ENCODE measurements around the gene LTBP4.
"Not testable (repeated sequence)": the region's sequence is repeated elsewhere in the genome, so short reads cannot be mapped to it uniquely, and the experiment has no call there.

LTBP4 gene

DNA sequence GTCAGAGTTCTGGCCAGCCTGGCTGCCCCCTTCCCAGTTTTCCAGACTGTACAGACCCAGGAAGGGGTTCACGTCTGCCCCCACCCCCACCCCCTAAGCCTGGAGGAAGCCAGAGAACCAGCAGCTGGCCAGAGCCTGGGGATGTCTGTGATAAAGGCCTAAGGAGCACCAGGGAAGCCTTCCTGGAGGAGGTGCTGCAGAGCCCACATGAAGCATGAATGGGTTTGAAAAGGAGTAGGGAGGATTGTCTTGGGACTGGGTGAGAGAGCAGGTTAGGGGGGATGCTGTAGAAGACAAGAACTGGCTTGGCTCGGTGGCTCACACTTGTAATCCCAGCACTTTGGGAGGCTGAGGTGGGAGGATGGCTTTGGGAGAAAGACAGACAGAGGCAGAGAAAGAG, 18.7 kb upstream of the LTBP4 start:
- Mint-ChIP-seq H3K27ac (peak overlapping the region in 1 of 2 donors; percentile 39), H3K36me3 (ENCODE audit: insufficient read depth) (peaks cover 68% of the 10 kb centered on the region), H3K4me1 (ENCODE audit: low read depth in 2 of 2) (peaks cover 13 to 24% of the 10 kb centered on the region in 2 donors), H3K27me3 (no peaks in the 10 kb centered on the region), H3K9me3 (no peaks in the 10 kb centered on the region), H3K4me3 (no peak overlapping the region)
- no peak for DNase-seq
- ATAC-seq (replicated peaks) = no peak

DNA sequence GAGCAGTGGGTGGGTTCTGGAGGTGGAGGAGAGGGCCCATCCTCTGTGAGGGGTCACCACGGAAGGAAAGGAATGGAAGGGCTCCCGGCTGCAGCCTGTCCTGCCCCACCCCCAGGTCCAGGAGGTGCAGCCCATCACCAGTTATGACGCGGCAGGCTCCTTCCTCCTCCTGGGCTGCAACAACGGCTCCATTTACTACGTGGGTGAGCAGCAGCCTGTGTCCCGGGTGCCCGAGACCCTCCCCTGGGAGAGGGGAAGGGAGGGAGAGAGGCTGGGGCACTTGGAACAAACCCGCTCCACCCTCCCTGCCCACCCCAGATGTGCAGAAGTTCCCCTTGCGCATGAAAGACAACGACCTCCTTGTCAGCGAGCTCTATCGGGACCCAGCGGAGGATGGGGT, 17.9 kb upstream of the LTBP4 start:
- H3K27me3 Mint-ChIP-seq = no peaks in the 10 kb centered on the region
- H3K4me1 Mint-ChIP-seq (ENCODE audit: low read depth in 2 of 2) = peaks cover 7 to 22% of the 10 kb centered on the region in 2 donors
- no peaks in the 10 kb centered on the region for H3K9me3 Mint-ChIP-seq
- no peak for ATAC-seq (replicated peaks)
- H3K4me3 Mint-ChIP-seq = no peak overlapping the region
- peaks cover 63% of the 10 kb centered on the region for H3K36me3 Mint-ChIP-seq (ENCODE audit: insufficient read depth)
- DNase-seq = no peak
- no peak overlapping the region for H3K27ac Mint-ChIP-seq

DNA sequence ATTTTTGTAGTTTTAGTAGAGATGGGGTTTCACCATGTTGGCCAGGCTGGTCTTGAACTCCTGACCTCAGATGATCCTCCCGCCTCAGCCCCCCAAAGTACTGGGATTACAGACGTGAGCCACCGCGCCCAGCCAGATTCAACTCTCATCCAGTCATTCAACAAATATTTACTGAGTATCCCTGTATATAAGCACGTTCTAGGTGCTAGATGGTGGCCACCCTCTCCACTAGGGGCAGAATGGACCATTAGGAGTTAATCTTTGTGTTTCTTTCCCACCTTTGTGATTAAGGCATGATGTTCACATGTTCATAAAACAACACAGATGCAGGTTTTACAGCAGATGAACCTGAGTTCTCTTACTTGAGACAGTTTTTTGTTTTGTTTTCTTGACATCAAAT, 17.2 kb upstream of the LTBP4 start:
- Mint-ChIP-seq H3K27ac (no peak overlapping the region), H3K4me1 (ENCODE audit: low read depth in 2 of 2) (peaks cover 2 to 19% of the 10 kb centered on the region in 2 donors), H3K4me3 (no peak overlapping the region), H3K36me3 (ENCODE audit: insufficient read depth) (peaks cover 64% of the 10 kb centered on the region), H3K9me3 (no peaks in the 10 kb centered on the region), H3K27me3 (no peaks in the 10 kb centered on the region)
- ATAC-seq (replicated peaks) = no peak
- DNase-seq = no peak

DNA sequence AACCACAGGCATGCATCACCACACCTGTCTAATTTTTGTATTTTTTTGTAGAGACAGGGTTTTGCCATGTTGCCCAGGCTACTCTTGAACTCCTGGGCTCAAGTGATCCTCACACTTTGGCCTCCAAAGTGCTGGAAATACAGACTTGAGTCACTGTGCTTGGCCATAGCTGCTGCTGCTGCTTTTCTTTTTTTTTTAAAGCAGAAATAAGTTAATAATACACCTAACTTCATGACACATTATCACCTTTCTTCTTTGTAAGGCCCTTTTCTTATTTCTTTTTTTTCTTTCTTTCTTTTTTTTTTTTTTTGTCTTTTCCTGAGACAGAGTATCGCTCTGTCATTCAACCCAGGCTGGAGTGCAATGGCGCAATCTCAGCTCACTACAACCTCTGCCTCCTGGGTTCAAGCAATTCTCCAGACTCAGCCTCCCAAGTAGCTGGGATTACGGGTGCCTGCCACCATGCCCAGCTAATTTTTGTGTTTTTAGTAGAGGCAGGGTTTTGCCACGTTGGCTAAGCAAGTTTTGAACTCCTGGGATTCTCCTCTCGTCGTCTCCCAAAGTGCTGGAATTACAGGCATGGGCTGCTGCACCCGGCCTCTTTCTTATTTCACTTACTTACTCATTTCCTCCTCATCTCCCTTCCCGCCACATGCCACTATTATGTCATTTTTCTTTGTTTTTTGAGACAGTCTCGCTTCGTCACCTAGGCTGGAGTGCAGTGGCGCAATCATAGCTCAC, 15.8 kb upstream of the LTBP4 start:
- Mint-ChIP-seq H3K36me3 (ENCODE audit: insufficient read depth) (peaks cover 60% of the 10 kb centered on the region), H3K27ac (peak overlapping the region in 1 of 2 donors; percentile 35), H3K9me3 (no peaks in the 10 kb centered on the region), H3K4me1 (ENCODE audit: low read depth in 2 of 2) (peaks cover 2 to 26% of the 10 kb centered on the region in 2 donors), H3K4me3 (no peak overlapping the region), H3K27me3 (no peaks in the 10 kb centered on the region)
- ATAC-seq (replicated peaks) = no peak
- DNase-seq = no peak

DNA sequence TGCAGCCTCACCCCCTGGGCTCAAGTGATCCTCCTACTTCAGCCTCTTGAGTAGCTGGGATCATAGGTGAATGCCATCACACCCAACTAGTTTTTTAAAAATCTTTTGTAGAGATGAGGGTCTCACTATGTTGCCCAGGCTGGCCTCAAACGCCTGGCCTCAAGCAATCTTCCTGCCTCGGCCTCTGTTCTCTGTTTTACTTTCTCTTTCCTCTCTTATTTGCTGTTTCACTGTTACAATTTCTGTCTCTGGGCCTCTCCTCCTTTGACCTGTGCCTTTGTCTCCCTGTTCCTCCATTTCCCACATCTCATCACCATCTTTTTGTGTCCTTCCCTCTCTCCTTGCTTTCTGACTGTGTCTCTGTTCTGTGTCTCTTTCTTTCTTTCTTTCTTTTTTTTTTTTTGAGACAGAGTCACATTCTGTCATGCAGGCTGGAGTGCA, 15.2 kb upstream of the LTBP4 start:
- Mint-ChIP-seq H3K27me3 (no peaks in the 10 kb centered on the region), H3K9me3 (no peaks in the 10 kb centered on the region), H3K4me1 (ENCODE audit: low read depth in 2 of 2) (peaks cover 2 to 26% of the 10 kb centered on the region in 2 donors), H3K36me3 (ENCODE audit: insufficient read depth) (peaks cover 55% of the 10 kb centered on the region), H3K27ac (peak overlapping the region in 1 of 2 donors; percentile 35), H3K4me3 (no peak overlapping the region)
- DNase-seq = no peak
- ATAC-seq (replicated peaks) = no peak

DNA sequence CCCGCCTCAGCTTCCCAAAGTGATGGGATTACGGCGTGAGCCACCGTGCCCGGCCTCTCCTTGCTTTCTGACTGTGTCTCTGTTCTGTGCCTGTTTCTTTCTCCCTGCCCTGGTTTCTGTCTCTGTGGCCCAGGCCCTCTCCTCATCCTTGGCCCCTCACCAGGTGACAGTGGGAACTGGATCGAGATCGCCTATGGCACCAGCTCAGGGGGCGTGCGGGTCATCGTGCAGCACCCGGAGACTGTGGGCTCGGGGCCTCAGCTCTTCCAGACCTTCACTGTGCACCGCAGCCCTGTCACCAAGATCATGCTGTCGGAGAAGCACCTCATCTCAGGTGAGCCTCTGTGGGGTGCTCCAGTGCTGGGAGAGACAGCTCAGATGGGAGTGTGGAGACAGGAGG, 14.6 kb upstream of the LTBP4 start:
- no peaks in the 10 kb centered on the region for H3K9me3 Mint-ChIP-seq
- H3K27ac Mint-ChIP-seq = peak overlapping the region; percentile 35 to 76
- H3K4me3 Mint-ChIP-seq = no peak overlapping the region
- H3K4me1 Mint-ChIP-seq (ENCODE audit: low read depth in 2 of 2) = peaks cover 2 to 26% of the 10 kb centered on the region in 2 donors
- peaks cover 51% of the 10 kb centered on the region for H3K36me3 Mint-ChIP-seq (ENCODE audit: insufficient read depth)
- H3K27me3 Mint-ChIP-seq = no peaks in the 10 kb centered on the region
- DNase-seq = no peak
- ATAC-seq (replicated peaks) = no peak

DNA sequence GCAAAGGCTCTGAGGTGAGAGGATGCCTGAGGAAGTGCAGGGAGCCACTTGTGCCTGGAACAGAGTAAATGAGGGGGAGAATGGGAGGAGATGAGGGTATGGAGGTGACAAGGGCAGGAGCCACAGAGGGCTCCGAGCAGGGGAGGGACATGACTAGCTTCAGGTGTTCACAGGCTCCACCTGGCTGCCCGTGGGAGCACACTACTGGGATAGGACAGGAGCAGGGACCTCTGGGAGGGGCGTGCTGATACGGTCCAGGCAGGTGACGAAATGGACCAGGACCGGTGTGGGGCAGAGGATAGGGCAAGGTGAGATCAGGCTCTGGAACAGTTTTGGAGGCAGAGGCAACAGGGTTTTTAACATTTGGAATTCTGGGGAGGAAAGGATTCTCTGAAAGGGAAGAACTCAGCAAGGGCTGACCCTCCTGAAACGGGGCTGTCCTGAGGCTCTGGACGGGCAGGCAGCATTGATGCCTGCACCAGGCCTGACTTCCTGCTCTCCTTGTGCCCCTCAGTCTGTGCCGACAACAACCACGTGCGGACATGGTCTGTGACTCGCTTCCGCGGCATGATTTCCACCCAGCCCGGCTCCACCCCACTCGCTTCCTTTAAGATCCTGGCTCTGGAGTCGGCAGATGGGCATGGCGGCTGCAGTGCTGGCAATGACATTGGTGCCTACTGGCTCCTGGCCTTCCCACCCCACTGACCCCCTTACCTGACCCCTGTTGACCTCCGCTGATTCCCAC, 12.9 kb upstream of the LTBP4 start:
- DNase-seq (no peak), ATAC-seq (replicated peaks) (no peak)
- Mint-ChIP-seq H3K27ac (peak overlapping the region in 1 of 2 donors; percentile 27), H3K9me3 (no peaks in the 10 kb centered on the region), H3K4me1 (ENCODE audit: low read depth in 2 of 2) (peaks cover 2 to 18% of the 10 kb centered on the region in 2 donors), H3K27me3 (no peaks in the 10 kb centered on the region), H3K4me3 (no peak overlapping the region), H3K36me3 (ENCODE audit: insufficient read depth) (peaks cover 39% of the 10 kb centered on the region)

DNA sequence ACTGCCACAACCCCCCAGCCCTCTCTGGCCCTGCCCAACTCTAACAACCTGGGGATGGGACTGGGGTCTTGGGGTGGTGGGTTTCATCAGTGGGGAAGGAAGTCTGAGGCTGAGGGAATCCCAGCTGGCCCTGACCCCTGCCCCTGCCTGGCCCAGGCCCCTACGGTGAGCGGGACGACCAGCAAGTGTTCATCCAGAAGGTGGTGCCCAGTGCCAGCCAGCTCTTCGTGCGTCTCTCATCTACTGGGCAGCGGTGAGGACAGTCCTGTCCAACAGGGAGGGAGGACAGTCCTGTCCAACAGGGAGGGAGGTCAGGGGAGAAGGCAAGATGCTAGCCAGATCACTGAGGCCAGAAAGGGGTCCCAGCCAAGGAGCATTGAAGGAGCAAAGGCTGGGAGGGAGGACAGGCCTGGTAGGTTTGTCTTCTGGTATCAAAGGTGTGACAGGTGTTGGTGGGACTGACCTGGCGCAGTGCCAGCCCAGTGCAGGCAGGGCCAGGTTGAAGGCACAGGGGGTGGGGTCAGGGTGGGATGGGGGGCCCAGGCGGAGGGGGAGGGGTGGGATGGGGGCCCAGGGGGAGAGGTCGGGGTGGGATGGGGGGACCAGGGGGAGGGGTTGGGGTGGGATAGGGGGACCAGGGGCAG, 12.1 kb upstream of the LTBP4 start:
- H3K27ac Mint-ChIP-seq = no peak overlapping the region
- H3K27me3 Mint-ChIP-seq = no peaks in the 10 kb centered on the region
- H3K4me3 Mint-ChIP-seq = no peak overlapping the region
- DNase-seq = no peak
- peaks cover 39% of the 10 kb centered on the region for H3K36me3 Mint-ChIP-seq (ENCODE audit: insufficient read depth)
- ATAC-seq (replicated peaks) = no peak
- H3K4me1 Mint-ChIP-seq (ENCODE audit: low read depth in 2 of 2) = peaks cover 5 to 19% of the 10 kb centered on the region in 2 donors
- no peaks in the 10 kb centered on the region for H3K9me3 Mint-ChIP-seq

DNA sequence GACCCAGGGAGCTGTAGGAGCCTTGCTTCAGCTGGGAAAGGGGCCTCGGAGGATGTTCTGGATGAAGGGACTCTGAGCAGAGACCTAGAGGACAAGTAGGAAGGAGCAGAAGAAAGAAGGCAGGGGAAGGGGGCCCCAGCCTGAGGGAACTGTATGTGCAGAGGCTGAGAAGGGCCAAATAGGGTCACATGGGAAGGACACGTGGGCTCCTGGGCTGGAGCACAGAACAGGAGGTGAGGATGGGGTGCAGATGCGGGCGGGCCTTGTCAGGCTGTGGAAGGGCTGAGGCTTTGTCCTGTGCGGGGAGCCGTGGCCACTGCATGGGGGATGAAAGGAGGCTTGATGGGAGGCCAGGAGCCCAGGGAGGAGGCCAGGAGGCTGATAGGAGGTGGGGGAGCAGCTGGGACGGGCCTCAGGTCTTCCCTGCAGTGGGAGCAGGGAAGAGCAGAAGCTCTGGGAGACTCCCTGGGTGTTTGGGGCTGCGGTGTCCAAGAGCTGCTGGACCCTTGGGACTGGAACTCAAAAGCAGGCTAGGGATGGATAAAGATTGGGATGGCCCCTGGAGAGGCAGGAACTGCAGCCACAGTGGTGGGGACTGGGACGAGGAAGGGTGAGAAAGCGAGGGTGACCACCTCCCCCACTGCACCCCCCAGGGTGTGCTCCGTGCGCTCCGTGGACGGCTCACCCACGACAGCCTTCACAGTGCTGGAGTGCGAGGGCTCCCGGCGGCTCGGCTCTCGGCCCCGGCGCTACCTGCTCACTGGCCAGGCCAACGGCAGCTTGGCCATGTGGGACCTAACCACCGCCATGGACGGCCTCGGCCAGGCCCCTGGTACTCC, 11.4 kb upstream of the LTBP4 start:
- ATAC-seq (replicated peaks) (no peak), DNase-seq (no peak)
- peaks cover 0 to 5% of the 10 kb centered on the region in 2 donors for H3K27me3 Mint-ChIP-seq
- H3K9me3 Mint-ChIP-seq = no peaks in the 10 kb centered on the region
- no peak overlapping the region for H3K4me3 Mint-ChIP-seq
- H3K27ac Mint-ChIP-seq = peak overlapping the region; percentile 44 to 67
- H3K4me1 Mint-ChIP-seq (ENCODE audit: low read depth in 2 of 2) = peaks cover 13 to 27% of the 10 kb centered on the region in 2 donors
- peaks cover 39% of the 10 kb centered on the region for H3K36me3 Mint-ChIP-seq (ENCODE audit: insufficient read depth)

DNA sequence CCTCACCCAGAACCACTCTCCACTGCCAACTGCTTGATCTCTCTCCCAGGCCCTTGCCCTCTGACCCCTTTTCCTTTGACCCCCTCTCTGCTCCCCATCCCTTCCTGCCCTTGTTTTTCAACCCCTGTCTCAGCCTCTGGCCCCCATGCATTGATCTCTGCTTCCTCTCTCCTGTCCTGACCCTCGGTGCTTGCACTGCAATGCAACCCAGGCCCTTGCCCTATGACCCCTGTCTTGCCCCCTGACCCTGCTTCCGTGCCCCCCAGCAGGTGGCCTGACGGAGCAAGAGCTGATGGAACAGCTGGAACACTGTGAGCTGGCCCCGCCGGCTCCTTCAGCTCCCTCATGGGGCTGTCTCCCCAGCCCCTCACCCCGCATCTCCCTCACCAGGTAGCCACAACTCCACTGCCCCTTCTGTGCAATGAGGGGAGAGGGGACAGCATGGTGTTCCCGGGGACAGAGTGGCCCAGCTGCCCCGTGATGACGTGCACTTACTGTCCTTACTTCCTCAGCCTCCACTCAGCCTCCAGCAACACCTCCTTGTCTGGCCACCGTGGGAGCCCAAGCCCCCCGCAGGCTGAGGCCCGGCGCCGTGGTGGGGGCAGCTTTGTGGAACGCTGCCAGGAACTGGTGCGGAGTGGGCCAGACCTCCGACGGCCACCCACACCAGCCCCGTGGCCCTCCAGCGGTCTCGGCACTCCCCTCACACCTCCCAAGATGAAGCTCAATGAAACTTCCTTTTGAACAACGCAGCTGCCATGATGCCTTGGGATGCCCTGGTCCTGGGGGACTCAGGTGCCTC, 10.5 kb upstream of the LTBP4 start:
- H3K36me3 Mint-ChIP-seq (ENCODE audit: insufficient read depth) = peaks cover 34% of the 10 kb centered on the region
- ATAC-seq (replicated peaks) = no peak
- DNase-seq = no peak
- no peak overlapping the region for H3K4me3 Mint-ChIP-seq
- H3K27me3 Mint-ChIP-seq = peaks cover 0 to 7% of the 10 kb centered on the region in 2 donors
- H3K9me3 Mint-ChIP-seq = no peaks in the 10 kb centered on the region
- peak overlapping the region in 1 of 2 donors; percentile 67 for H3K27ac Mint-ChIP-seq
- peaks cover 15 to 29% of the 10 kb centered on the region in 2 donors for H3K4me1 Mint-ChIP-seq (ENCODE audit: low read depth in 2 of 2)

DNA sequence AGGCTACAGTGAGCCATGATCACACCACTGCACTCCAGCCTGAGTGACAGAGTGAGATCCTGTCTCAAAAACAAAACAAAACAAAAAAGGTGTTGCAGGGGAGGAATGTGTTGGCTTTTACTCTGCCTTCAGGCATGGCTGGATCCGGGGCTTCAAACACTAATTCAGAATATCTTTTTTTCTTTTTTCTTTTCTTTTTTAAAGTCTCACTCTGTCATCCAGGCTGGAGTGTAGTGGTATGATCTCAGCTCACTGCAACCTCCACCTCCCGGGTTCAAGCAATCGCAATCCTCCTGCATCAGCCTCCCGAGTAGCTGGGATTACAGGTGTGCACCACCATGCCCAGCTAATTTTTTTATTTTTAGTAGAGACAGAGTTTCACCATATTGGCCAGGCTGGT, 9.4 kb upstream of the LTBP4 start:
- H3K36me3 Mint-ChIP-seq (ENCODE audit: insufficient read depth) = peaks cover 24% of the 10 kb centered on the region
- not testable (repeated sequence) for ATAC-seq (replicated peaks); H3K27me3 Mint-ChIP-seq; H3K4me3 Mint-ChIP-seq; H3K9me3 Mint-ChIP-seq; DNase-seq
- peak overlapping the region; percentile 7 to 67 for H3K27ac Mint-ChIP-seq
- H3K4me1 Mint-ChIP-seq (ENCODE audit: low read depth in 2 of 2) = peaks cover 13 to 25% of the 10 kb centered on the region in 2 donors

DNA sequence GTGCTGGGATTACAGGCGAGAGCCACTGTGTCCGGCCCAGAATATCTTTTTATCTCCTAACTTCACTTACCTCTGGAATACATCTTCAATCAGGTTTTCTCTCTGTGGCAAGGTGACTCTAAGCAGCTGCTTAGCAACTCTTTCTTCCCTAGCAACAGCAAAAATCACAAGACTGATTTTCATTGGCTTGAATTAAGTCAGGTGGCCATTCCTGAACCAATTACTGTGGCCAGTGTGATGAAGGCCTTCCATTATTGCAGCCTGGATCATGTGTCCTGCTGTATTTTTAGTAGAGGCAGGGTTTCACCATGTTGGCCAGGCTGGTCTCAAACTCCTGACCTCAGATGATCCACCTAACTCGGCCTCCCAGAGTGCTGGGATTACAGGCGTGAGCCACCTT, 9.0 kb upstream of the LTBP4 start:
- Mint-ChIP-seq H3K4me3 (no peak overlapping the region), H3K4me1 (ENCODE audit: low read depth in 2 of 2) (peaks cover 13 to 24% of the 10 kb centered on the region in 2 donors), H3K27me3 (peaks cover 0 to 10% of the 10 kb centered on the region in 2 donors), H3K9me3 (no peaks in the 10 kb centered on the region), H3K36me3 (ENCODE audit: insufficient read depth) (peaks cover 19% of the 10 kb centered on the region), H3K27ac (peak overlapping the region; percentile 7 to 67)
- no peak for DNase-seq
- ATAC-seq (replicated peaks) = peak; percentile 79

All from effector memory CD8-positive, alpha-beta T cell (primary cell).